ENCODE results near the gene GLDC.

The GLDC gene

DNA sequence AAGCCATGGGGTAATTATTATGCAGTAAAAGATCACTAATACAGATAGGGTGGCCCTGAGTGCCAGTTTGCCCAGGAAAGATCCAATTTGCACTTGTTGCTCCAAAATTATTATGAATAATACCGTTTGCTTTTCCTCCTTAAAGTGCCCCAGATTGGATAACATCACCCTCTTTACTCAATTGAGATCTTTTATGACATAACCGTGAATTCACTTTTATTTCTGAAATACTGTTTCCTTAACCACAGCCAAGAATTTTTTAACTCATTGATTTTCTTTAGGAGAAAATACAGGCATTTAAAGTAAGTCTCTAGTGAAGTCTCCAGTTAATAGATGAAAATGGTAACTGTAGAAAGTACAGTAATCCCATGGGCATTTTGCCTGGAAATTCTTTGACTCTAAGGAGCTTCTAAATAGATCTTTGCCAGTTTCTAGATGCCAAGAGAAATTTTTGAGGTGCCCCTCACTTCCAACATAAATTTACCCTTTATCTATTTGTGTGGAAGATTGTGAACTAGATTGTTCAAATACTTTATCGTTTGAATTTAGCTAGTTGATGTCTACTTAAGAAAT, 133.4 kb downstream of the GLDC start:
- H3K27me3 ChIP-seq (ENCODE audit: insufficient read depth, low read length, poor library complexity): no peaks in the 10 kb centered on the region
- H3K9ac ChIP-seq (ENCODE audit: low read depth, low read length): no peak overlapping the region
- ATAC-seq (ENCODE audit: insufficient read depth, low read depth): no peak
- no peak overlapping the region for H3K4me2 ChIP-seq (ENCODE audit: insufficient read depth, low read length)
- H3K27ac ChIP-seq (ENCODE audit: low read length): no peak overlapping the region
- no peak overlapping the region for H3K4me3 ChIP-seq (ENCODE audit: low read depth in 1 of 2, low read length in 2 of 2)
- peaks cover 11% of the 10 kb centered on the region; the same call in 1 of the 2 replicates for H3K36me3 ChIP-seq (ENCODE audit: insufficient read depth, low read length)
- TF ChIP-seq CTCF (IDR thresholded peaks at IDR 0.05; ENCODE audit: borderline replicate concordance, extremely low read depth, low read length, poor library complexity, severe bottlenecking) (no peak), EZH2 (IDR thresholded peaks at IDR 0.05; ENCODE audit: borderline replicate concordance, low read depth, low read length, severe bottlenecking) (no peak)
- no peaks in the 10 kb centered on the region for H3K9me3 ChIP-seq (ENCODE audit: insufficient read depth, low read length, severe bottlenecking)
- no peaks in the 10 kb centered on the region for H3K79me2 ChIP-seq (ENCODE audit: insufficient read depth, low read length)
- no peak overlapping the region for H2AFZ ChIP-seq (ENCODE audit: low read depth, low read length)
- H3K4me1 ChIP-seq (ENCODE audit: insufficient read depth, low read length): no peaks in the 10 kb centered on the region
- H4K20me1 ChIP-seq (ENCODE audit: insufficient read depth, low read length): no peaks in the 10 kb centered on the region
- no peak for DNase-seq

DNA sequence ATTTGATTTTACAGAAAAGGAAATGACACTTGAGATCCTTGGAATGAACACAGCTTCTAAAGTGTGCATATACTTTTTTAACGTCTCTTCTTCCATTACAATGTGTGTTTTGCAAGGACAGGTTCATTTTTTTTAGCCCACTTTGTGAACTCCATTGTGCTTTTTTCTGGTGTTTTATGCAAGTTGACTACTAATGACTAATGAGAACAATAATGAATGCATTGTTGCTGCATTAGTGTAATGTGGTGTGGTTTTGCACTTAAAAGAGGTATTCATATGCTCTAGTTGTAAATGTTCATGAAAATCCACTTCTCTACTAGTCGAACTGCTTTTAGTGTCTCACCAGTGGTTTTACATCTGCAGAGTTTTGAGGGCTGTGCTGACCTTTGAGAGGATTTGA, 139.0 kb downstream of the GLDC start:
- no peak overlapping the region for H3K4me2 ChIP-seq (ENCODE audit: insufficient read depth, low read length)
- H3K36me3 ChIP-seq (ENCODE audit: insufficient read depth, low read length): peaks cover 54% of the 10 kb centered on the region
- H3K79me2 ChIP-seq (ENCODE audit: insufficient read depth, low read length): no peaks in the 10 kb centered on the region
- no peaks in the 10 kb centered on the region for H3K27me3 ChIP-seq (ENCODE audit: insufficient read depth, low read length, poor library complexity)
- H3K27ac ChIP-seq (ENCODE audit: low read length): no peak overlapping the region
- ATAC-seq (ENCODE audit: insufficient read depth, low read depth): no peak
- TF ChIP-seq EZH2 (IDR thresholded peaks at IDR 0.05; ENCODE audit: borderline replicate concordance, low read depth, low read length, severe bottlenecking) (no peak), CTCF (IDR thresholded peaks at IDR 0.05; ENCODE audit: borderline replicate concordance, extremely low read depth, low read length, poor library complexity, severe bottlenecking) (no peak)
- no peaks in the 10 kb centered on the region for H3K9me3 ChIP-seq (ENCODE audit: insufficient read depth, low read length, severe bottlenecking)
- no peaks in the 10 kb centered on the region for H3K4me1 ChIP-seq (ENCODE audit: insufficient read depth, low read length)
- no peak overlapping the region for H3K9ac ChIP-seq (ENCODE audit: low read depth, low read length)
- H2AFZ ChIP-seq (ENCODE audit: low read depth, low read length): no peak overlapping the region
- no peak for DNase-seq
- H3K4me3 ChIP-seq (ENCODE audit: low read depth in 1 of 2, low read length in 2 of 2): no peak overlapping the region
- H4K20me1 ChIP-seq (ENCODE audit: insufficient read depth, low read length): peaks cover 3% of the 10 kb centered on the region; the same call in 1 of the 2 replicates

- Histone ChIP-seq H2AFZ (ENCODE audit: low read depth, low read length) (no peak overlapping the region), H3K36me3 (ENCODE audit: insufficient read depth, low read length) (peaks cover 78% of the 10 kb centered on the region), H3K9me3 (ENCODE audit: insufficient read depth, low read length, severe bottlenecking) (no peaks in the 10 kb centered on the region), H3K79me2 (ENCODE audit: insufficient read depth, low read length) (no peaks in the 10 kb centered on the region), H3K27ac (ENCODE audit: low read length) (no peak overlapping the region), H3K4me2 (ENCODE audit: insufficient read depth, low read length) (no peak overlapping the region), H3K4me3 (ENCODE audit: low read depth in 1 of 2, low read length in 2 of 2) (no peak overlapping the region), H3K4me1 (ENCODE audit: insufficient read depth, low read length) (no peaks in the 10 kb centered on the region), H3K9ac (ENCODE audit: low read depth, low read length) (no peak overlapping the region), H4K20me1 (ENCODE audit: insufficient read depth, low read length) (peaks cover 3% of the 10 kb centered on the region; the same call in 1 of the 2 replicates), H3K27me3 (ENCODE audit: insufficient read depth, low read length, poor library complexity) (no peaks in the 10 kb centered on the region)
- ATAC-seq (ENCODE audit: insufficient read depth, low read depth) (no peak), DNase-seq (no peak)
- TF ChIP-seq EZH2 (IDR thresholded peaks at IDR 0.05; ENCODE audit: borderline replicate concordance, low read depth, low read length, severe bottlenecking): no peak
- TF ChIP-seq CTCF (IDR thresholded peaks at IDR 0.05; ENCODE audit: borderline replicate concordance, extremely low read depth, low read length, poor library complexity, severe bottlenecking): no peak
These were observed 143.1 kb downstream of the GLDC start for GRCh38 chr9:6502399-6502798.
